HUDEP-2 (cell line): Measurements from ENCODE around the gene KRTAP12-3.
"Not testable (repeated sequence)": the region's sequence is repeated elsewhere in the genome, so short reads cannot be mapped to it uniquely, and the experiment has no call there.

Source experiments
- DNase-seq, 76 experiments: peaks; one replicate each; lab custom pipeline; 2025; ENCODE audit not compliant: unreplicated experiment in 76 of 76; lab: John Stamatoyannopoulos, UW

KRTAP12-3 gene

DNA sequence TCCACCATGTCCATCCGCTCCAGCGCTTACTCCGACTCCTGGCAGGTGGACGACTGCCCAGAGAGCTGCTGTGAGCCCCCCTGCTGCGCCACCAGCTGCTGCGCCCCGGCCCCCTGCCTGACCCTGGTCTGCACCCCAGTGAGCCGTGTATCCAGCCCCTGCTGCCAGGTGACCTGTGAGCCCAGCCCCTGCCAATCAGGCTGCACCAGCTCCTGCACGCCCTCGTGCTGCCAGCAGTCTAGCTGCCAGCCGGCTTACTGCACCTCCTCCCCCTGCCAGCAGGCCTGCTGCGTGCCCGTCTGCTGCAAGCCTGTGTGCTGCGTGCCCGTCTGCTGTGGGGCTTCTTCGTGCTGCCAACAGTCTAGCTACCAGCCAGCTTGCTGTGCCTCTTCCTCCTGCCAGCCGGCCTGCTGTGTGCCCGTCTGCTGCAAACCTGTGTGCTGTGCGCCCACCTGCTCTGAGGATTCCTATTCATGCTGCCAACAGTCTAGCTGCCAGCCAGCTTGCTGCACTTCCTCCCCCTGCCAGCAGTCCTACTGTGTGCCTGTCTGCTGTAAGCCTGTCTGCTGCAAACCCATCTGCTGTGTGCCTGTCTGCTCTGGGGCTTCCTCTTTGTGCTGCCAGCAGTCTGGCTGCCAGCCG lies 30.4 kb upstream of the KRTAP12-3 start:
- not testable (repeated sequence) for DNase-seq

DNA sequence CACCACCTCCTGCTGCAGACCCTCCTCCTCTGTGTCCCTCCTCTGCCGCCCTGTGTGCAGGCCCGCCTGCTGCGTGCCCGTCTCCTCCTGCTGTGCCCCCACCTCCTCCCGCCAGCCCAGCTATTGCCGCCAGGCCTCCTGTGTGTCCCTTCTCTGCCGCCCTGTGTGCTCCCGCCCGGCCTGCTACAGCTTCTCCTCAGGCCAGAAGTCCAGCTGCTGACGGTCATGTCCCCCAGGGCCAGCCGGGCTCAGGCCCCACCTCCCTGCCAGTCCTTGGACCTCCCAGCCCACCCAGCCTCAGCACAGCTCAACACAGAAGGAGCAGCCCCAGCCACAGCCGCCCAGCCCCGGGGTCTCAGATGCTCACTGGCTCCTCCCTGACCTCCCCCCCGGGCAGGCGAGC lies 29.9 kb upstream of the KRTAP12-3 start:
- DNase-seq, result not testable (repeated sequence)

DNA sequence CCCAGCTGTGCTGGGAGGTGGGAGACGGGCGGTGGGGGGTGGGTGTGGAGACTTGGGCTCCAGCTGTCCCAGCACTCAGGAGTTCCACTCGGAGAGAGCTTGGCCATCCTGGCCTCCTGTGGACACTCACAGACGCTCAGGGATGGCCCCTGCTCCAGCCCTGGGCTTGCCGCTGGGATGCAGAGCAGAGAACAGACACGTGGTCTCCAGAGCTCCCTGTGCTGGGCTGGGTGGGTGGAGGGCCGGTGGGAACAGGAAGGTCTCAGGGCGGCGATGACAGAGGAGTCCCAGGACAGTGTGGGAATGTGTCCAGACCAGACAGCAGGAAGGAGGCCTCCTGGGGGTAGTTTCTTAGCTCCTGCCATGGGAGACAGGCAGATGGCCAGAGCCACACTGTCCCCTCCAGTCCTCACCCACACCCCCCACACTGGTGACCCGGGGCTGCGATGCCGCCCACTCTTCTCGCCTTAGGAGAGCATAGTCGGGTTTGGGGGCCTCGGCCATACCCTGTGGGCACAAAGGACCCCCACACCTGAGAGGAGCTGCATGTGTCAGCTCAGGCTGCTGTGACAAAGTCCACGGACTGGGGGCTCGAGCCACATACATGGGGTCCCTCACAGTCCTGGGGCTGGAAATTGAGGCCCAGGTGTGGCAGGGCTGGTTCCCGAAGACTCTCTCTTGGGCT lies 28.9 kb upstream of the KRTAP12-3 start:
- DNase-seq, result no peak

DNA sequence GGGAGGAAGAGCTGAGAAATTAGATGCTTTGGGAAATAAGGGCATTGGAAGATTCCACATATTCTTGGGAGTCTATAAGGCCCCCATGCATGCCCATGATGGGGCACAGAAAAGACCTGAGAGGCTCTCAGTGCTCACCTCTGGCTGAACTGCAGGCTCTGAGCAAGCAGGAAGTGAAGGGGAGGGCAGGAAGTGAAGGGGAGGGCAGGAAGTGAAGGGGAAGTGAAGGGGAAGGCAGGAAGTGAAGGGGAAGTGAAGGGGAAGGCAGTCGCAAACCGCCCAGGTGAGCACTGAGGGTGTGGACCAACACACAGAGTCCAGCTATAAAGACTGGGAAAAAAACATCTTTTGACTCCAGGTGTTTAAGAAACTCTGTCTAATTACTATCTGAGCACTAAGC lies 27.3 kb upstream of the KRTAP12-3 start:
- DNase-seq, result no peak

DNA sequence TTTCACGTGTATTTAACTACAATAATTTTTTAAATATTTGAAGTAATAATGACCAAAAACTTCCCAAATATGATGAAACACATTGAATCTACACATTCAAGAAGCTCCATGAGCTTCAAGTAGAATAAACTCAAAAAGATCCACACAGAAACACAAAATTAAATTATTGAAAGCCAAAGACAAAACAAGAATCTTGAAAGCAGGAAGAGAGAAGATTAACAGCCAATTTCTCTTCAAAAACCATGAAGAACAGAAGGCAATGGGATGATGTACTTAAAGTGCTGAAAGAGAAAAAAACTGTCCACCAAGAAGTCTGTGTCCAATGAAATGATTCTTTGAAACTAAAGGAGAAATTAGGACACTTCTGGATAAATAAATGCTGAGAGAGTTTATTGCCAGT lies 25.7 kb upstream of the KRTAP12-3 start:
- no peak for DNase-seq

DNA sequence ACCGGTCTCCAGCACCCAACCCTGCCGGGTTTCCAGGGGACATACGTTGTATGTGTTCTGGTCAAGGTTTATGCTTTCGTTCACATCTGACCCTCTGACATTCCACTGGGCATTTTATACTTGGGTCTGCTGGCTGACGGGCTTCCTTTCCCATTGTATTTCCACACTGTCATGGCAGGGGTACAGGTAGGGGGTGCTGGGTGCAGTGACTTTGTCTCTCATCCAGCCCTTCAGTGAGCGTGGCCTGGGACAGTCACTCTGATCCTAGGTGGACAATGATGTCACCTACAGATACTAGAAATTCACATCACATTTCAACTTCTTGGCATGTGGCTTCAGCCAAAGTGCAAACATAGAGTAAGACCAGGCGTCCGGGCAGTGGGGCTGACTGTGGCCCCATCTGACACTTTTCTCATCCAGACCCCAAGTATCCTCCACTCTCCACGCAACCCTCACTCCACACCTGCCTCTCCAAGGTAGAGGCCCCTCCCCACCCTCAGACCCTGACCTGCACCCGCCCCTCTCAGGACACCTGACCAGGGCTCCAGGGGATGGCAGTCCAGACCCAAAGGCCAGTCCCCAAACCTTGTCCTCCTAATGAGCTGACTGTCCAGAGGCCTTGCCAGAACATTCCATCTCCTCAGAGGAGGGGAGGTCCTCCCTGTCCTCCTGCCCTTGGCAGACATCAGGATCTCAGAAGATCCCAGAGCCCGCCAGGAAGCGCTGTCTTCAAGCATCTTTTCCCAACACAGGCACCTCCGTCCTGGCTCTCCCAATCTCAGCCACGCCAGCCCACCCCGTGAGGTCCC lies 21.3 kb upstream of the KRTAP12-3 start:
- no peak for DNase-seq

DNA sequence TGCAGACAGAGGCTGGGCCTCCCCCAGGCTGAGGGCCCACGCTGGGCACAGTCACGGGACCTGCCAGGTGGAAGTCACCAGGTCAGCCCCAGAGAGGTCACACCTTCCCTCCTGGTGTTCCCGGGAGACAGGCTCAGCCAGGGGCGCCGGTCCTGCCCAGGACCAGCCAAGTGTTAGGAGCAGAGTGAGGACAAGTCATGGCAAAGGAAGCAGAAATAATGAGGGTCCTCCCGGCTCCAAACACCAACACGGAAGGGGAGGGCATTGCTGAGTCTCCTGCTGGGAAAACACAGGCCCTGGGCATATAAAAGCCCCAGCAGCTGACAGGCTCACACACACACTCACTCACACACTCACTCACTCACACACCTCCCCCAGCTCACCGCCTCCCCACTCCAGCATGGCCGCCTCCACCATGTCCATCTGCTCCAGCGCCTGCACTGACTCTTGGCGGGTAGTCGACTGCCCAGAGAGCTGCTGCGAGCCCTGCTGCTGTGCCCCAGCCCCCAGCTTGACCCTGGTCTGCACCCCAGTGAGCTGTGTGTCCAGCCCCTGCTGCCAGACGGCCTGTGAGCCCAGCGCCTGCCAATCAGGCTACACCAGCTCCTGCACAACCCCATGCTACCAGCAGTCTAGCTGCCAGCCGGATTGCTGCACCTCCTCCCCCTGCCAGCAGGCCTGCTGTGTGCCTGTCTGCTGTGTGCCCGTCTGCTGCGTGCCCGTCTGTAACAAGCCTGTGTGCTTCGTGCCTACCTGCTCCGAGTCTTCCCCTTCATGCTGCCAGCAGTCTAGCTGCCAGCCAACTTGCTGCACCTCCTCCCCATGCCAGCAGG lies 20.5 kb upstream of the KRTAP12-3 start, which contains the start of gene KRTAP10-10:
KRTAP10-10 (plus strand) TSS at position 339 of the 833 bp plus-strand sequence; CDS start at position 401, 62 bp downstream.
- DNase-seq, result no peak

DNA sequence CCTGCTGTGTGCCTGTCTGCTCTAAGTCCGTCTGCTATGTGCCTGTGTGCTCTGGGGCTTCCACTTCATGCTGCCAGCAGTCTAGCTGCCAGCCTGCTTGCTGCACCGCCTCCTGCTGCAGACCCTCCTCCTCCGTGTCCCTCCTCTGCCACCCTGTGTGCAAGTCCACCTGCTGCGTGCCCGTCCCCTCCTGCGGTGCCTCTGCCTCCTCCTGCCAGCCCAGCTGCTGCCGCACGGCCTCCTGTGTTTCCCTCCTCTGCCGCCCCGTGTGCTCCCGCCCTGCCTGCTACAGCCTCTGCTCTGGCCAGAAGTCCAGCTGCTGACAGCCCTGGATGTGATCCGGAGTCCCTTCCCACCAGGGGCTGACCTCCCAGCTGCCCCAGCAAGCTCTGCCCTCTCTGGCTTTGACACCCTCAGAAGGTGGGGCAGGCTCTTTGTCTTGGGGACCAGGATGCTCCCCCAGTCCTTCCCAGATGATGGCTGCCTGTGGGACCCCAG lies 19.8 kb upstream of the KRTAP12-3 start:
- DNase-seq, result not testable (repeated sequence)

DNA sequence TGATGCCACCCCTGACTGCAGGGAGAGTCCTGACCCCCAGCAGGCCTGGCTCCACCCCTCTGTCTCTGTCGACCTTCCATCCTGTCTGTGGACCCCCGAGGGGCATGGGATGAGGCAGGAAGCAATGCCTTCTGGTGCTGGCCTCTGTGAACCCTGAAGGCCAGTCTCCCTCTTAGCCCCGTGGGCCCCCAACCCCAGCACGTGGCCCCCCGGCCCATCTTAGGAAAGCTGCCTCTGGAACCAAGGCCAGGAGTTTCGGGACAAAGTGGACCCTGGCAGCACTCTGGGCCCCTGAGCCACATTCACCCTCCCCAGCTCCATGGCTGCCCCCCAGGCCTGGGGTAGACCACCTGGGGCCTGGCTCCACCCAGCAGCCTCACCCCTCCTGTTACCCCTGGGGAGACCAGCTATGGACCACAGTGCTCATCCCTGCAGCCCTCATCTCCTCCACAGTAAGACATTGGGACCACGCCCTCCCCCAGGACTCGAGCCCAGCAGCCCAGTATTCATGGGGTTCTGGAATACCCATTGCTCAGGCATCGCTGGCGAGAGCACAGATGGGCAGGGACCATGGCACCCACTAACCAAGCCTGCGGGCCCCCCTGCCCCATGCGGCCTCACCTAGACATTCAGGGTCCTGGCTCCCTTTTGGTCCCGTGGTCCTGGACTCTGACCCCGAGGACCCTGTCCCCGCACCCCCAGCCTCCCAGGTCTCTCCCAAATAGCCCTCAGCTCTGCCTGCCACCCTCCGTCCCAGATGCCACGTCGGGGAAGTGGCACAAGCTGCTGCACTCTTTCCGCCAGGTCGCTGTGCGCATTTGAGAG lies 19.0 kb upstream of the KRTAP12-3 start:
- not testable (repeated sequence) for DNase-seq

DNA sequence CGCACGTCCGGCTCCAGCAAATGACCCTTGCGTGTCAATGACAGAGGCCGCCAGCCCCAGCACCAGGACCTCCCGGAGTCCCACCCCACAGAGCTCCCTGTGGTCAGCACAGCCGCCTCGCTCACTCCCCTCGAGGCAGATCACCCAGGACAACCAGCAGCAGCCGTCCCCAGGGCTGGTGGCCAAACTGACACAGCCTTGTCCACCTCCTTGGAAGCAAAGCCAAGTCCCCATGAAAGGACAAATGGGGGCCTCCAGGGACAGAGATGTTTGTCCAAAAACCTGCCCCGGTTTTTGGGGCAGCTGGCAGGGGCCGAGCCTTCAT lies 18.4 kb upstream of the KRTAP12-3 start:
- DNase-seq, result no peak

DNA sequence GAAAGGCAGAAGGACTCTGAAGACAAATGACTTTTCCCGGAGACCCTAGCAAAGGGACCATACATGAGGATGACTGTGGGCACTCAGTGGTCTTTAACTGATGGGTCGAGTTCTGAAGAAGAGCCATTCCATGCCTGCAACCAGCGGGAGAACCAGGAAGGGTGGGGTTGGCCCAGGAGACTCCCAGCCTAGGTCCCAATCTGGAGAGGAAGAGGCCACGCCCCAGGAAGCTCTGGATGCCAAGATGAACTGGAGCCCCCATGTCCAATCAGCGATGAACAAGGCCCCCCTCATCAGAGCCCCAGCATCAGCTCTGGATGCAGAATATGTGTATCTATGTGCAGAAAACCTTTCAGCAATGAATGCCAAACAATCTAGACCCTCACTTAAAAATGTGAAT lies 17.0 kb upstream of the KRTAP12-3 start:
- no peak for DNase-seq

DNA sequence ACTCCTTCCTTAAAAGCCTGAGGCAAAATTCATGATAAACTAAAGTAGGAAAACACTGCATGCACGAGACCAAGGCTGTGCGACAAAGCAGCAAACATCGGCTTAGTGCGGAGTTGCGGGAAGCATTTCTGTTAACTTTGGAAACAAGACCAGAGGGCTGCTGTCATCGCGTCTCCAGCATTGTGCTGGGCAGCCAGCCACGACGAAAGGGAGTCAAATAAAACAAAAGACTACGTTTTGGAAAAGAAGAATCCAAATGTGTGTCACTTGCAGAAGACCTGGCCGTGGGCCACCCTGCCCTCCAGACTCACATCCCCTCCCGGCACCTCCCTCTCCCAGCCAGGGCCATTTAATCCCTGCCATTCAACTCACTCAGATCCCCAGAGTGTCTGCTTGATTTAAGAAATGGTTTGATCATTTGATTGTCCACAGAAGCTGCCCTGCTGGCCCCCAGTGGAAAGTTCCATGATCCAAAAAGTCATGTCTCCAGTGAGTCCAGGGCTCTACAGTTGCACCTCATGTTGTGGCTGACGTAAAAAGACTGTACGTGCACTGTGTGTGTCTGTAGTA lies 13.9 kb upstream of the KRTAP12-3 start:
- DNase-seq, result no peak

DNA sequence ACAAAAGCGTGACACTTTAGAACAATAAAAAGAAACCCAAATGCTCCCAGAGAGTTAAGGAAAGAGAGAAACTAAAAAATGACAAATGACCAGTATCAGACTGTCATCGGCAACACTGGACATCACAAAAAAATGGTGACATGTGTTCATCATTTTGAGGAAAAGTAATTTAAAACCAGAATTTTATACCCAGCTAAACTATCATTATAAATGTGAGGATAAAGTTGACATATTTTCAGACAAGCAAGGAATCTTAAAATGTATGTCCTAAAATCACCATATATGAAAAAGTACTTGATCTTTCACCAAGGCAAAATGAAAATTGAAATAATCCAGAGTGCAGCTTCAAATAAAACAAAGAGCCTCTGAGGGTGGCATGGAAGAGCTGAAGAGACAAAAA lies 12.9 kb upstream of the KRTAP12-3 start:
- DNase-seq, result no peak

DNA sequence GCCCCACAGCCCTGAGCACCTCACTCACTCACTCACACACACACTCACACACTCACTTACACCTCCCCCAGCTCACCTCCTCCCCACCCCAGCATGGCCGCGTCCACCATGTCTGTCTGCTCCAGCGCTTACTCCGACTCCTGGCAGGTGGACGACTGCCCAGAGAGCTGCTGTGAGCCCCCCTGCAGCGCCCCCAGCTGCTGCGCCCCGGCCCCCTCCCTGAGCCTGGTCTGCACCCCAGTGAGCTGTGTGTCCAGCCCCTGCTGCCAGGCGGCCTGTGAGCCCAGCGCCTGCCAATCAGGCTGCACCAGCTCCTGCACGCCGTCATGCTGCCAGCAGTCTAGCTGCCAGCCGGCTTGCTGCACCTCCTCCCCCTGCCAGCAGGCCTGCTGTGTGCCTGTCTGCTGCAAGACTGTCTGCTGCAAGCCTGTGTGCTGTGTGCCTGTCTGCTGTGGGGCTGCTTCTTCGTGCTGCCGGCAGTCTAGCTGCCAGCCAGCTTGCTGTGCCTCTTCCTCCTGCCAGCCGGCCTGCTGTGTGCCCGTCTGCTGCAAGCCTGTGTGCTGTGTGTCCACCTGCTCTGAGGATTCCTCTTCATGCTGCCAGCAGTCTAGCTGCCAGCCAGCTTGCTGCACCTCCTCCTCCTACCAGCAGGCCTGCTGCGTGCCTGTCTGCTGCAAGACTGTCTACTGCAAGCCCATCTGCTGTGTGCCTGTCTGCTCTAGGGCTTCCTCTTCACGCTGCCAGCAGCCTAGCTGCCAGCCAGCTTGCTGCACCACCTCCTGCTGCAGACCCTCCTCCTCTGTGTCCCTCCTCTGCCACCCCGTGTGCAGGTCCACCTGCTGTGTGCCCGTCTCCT lies 11.1 kb upstream of the KRTAP12-3 start, which contains the start of gene KRTAP10-11:
KRTAP10-11 (plus strand) TSS at position 49 of the 856 bp plus-strand sequence; CDS start at position 94, 45 bp downstream.
- not testable (repeated sequence) for DNase-seq

DNA sequence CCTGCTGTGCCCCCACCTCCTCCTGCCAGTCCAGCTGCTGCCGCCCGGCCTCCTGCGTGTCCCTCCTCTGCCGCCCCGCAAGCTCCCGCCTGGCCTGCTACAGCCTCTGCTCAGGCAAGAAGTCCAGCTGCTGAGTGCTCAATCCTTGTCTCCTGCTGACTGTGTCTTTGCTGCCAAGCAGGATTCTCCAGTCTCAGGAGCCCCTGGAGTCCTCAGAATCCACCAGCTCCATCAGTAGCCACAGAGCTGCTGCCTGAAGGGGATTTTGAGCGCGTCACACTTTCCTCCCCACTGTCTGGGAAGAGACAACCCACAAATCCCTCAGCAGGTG lies 10.5 kb upstream of the KRTAP12-3 start:
- DNase-seq, result no peak

DNA sequence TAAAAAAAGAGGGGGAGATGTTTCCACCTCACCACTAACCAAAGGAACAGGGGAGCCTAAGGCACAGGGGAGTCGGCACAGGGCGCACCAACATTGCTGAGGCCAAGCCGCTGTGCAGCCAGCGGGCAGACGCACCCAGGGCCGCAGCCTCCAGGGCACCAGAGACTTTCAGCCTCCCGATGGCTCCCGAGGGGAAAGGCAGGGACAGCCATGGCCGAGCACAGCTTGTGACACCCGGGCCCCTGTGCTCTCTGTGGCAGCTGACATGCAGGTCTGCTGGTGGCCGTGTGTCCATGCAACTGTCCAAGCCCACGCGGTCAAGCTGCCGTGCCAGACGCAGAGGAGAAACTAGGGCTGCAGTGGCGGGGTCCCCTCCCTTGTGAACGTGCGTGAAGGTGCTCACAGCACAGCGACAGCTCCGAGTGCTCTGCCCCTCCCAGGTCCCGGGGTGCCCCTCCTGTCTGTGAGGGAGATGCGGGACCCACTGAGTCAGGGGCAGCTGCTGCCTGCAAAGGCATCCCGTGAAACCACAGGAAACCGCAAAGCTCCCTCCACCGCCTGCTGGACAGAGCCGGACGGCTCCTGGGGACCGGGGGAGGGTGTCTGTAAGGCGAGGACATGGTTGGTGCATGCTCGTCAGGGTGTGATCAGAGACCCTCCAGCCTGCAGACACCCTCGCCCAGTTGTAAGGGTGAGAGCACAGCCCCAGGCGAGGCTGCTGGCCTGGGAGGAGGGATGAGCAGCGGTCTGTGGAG lies 9.0 kb upstream of the KRTAP12-3 start:
- DNase-seq, result no peak

DNA sequence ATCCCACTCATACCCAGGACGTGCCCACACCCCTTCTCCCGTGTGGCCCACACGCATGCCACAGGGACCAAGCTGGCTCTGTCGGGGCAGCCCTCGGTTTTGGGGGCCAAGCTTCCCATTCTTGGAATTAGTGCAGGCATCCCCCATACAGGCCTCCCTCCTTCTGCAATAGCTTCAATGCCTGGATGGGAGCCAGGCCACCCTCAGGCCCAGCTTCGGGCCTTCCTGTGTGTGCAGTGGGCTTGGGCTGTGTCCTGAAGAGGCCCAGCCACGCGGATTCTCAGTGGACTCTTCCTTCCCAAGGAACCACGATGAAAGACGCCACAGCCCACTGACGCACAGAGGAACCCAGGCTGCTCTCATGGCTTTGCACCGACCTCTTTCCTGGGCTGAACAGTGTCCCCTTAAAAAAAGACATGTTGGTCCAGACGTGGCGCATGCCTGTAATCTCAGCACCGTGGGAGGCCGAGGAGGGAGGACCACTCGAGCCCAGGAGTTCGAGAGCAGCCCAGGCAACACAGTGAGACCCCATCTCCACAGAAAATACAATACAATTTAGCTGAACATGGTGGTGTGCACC lies 8.1 kb upstream of the KRTAP12-3 start:
- DNase-seq, result no peak
